Breast epithelium (tissue), 4 donors: ENCODE measurements around the gene IL11RA. TPM values are rescaled to one million over a fixed set of nuclear protein-coding genes. Genes with fewer than 3 reads are reported as not detected.

ENCODE experiments used
- DNase-seq, 2 donors: peaks; one replicate each; pipeline ENCODE4 v3.0.0-alpha.2; 2019; ENCODE audit warnings: low spot score in 2 of 2
- H3K27ac ChIP-seq, 2 donors: fragments of 200-600 bp; sonication (generic) in 1 of 2; one replicate each; pipeline ENCODE4 v1.5.1; 2016 to 2019; ENCODE audit warnings: mild to moderate bottlenecking in 1 of 2
- H3K27me3 ChIP-seq, 2 donors: fragments of 200-600 bp; sonication (generic) in 1 of 2; one replicate each; pipeline versions ENCODE4 v1.5.1 to v1.6.0; 2017 to 2019; ENCODE audit warnings: control low read depth in 1 of 2, mild to moderate bottlenecking in 1 of 2
- H3K36me3 ChIP-seq: fragments of 200-600 bp; one replicate; pipeline ENCODE4 v1.5.1; 2019
- H3K4me1 ChIP-seq, 2 donors: fragments of 200-600 bp; sonication (generic); one replicate each; pipeline ENCODE4 v1.5.1; 2016 to 2019; ENCODE audit warnings: control low read depth in 1 of 2
- H3K4me3 ChIP-seq, 3 donors: fragments of 200-600 bp; sonication (generic); 1 replicate in 2 of 3; 2 replicates in 1 of 3; pipeline ENCODE4 v1.5.1; 2016 to 2019; ENCODE audit warnings: mild to moderate bottlenecking in 3 of 3, moderate library complexity in 2 of 3
- H3K9me3 ChIP-seq, 2 donors: fragments of 200-600 bp; sonication (generic) in 1 of 2; one replicate each; pipeline ENCODE4 v1.5.1; 2016 to 2019; ENCODE audit warnings: control low read depth in 1 of 2
- CTCF ChIP-seq, 3 donors: fragments of 450-650 bp; IDR thresholded peaks; one replicate each; pipeline ENCODE4 v1.5.1; 2016 to 2017; ENCODE audit warnings: antibody characterized with exemption in 3 of 3, mild to moderate bottlenecking in 3 of 3, moderate library complexity in 3 of 3
- POLR2A ChIP-seq: fragments of 450-650 bp; IDR thresholded peaks from one replicate; pipeline ENCODE4 v1.6.1; 2016; ENCODE audit warnings: antibody characterized with exemption, mild to moderate bottlenecking, moderate library complexity
- POLR2AphosphoS5 ChIP-seq, 3 donors: sonication (generic); formaldehyde crosslinking; IDR thresholded peaks; one replicate each; pipeline ENCODE4 v1.6.1; 2017; ENCODE audit warnings: antibody characterized with exemption in 3 of 3
- intact Hi-C: fragments of 100-400 bp; cut with DNase I; formaldehyde crosslinking; loops from one replicate; pipeline ENCODE4 v1.15.1; 2023; ENCODE audit warnings: low total_unique reads
- total RNA-seq, 3 donors: library from RNA; depleted of rRNA; stranded (reverse); fragments of >200 nt; gene quantifications; one replicate each; pipeline ENCODE4 v1.1.0, GENCODE V29; 2016

Gene IL11RA
- total RNA-seq, 3 donors from 2014 or later, result 20.3 to 45.5 (median 42.1) TPM

- DNase-seq, result no peak
- Histone ChIP-seq H3K9me3 (no peaks in the 10 kb centered on the region), H3K27me3 (no peaks in the 10 kb centered on the region), H3K4me1 (peaks cover 0 to 5% of the 10 kb centered on the region in 2 donors), H3K4me3 (peak overlapping the region in 1 of 3 donors; percentile 92), H3K27ac (peak overlapping the region in 1 of 2 donors; percentile 92), H3K36me3 (no peaks in the 10 kb centered on the region)
- no peak for TF ChIP-seq POLR2A
- TF ChIP-seq CTCF (IDR thresholded peaks at IDR 0.05), result no peak
- TF ChIP-seq POLR2AphosphoS5 (IDR thresholded peaks at IDR 0.05), result no peak
- intact Hi-C loops, result no loop called here
Observed at GRCh38 chr9:34610434-34611206, 41.4 kb upstream of the IL11RA start.

- intact Hi-C loops, result no loop called here
- peak overlapping the region; percentile 92 to 96 for H3K27ac ChIP-seq
- no peaks in the 10 kb centered on the region for H3K36me3 ChIP-seq
- H3K9me3 ChIP-seq, result no peaks in the 10 kb centered on the region
- peaks cover 0 to 5% of the 10 kb centered on the region in 2 donors for H3K4me1 ChIP-seq
- no peaks in the 10 kb centered on the region for H3K27me3 ChIP-seq
- H3K4me3 ChIP-seq, result peak overlapping the region; percentile 62 to 92 (median 71)
- TF ChIP-seq CTCF (IDR thresholded peaks at IDR 0.05) (no peak), POLR2AphosphoS5 (IDR thresholded peaks at IDR 0.05) (no peak), POLR2A (no peak)
- no peak for DNase-seq
Observed at GRCh38 chr9:34611251-34611810, 40.7 kb upstream of the IL11RA start.

- Histone ChIP-seq H3K27ac (peak within 1 kb of the TSS; percentile 92 to 96), H3K36me3 (no peaks in the 10 kb centered on the region), H3K9me3 (no peaks in the 10 kb centered on the region), H3K27me3 (no peaks in the 10 kb centered on the region), H3K4me3 (peak within 1 kb of the TSS; percentile 62 to 92 (median 71)), H3K4me1 (peaks cover 0 to 5% of the 10 kb centered on the region in 2 donors)
- TF ChIP-seq POLR2AphosphoS5 (IDR thresholded peaks at IDR 0.05) (peak; percentile 7 to 88 (median 72)), CTCF (IDR thresholded peaks at IDR 0.05) (no peak), POLR2A (peak; percentile 53)
- DNase-seq, result peak; percentile 67
- intact Hi-C loops, result no loop called here
Observed at GRCh38 chr9:34611811-34612787, 39.9 kb upstream of the IL11RA start, which contains the start of gene RPP25L. RPP25L (minus strand) TSS chr9:34612097; CDS start chr9:34611296, 801 bp downstream.

- no peak for TF ChIP-seq POLR2A
- TF ChIP-seq POLR2AphosphoS5 (IDR thresholded peaks at IDR 0.05), result peak in 2 of 3 donors; percentile 9 to 24
- peak; percentile 51 to 80 (median 68) for TF ChIP-seq CTCF (IDR thresholded peaks at IDR 0.05)
- peak overlapping the region; percentile 62 to 92 (median 71) for H3K4me3 ChIP-seq
- peaks cover 4% of the 10 kb centered on the region for H3K36me3 ChIP-seq
- no peaks in the 10 kb centered on the region for H3K9me3 ChIP-seq
- intact Hi-C loops, result no loop called here
- peak; percentile 73 to 78 for DNase-seq
- no peaks in the 10 kb centered on the region for H3K27me3 ChIP-seq
- H3K4me1 ChIP-seq, result peaks cover 0 to 5% of the 10 kb centered on the region in 2 donors
- peak overlapping the region; percentile 92 to 96 for H3K27ac ChIP-seq
Observed at GRCh38 chr9:34612788-34613390, 39.1 kb upstream of the IL11RA start.
